SU-DHL-6 (cell line): ENCODE results near the gene CKAP2L.

Source experiments
- H2AFZ ChIP-seq: fragments of 200-600 bp; sonication (generic); 2 replicates; pipeline ENCODE4 v1.6.1; 2014; ENCODE audit warnings: low read depth, mild to moderate bottlenecking, moderate library complexity, mixed read lengths, antibody characterized with exemption, low read length; ENCODE audit not compliant: severe bottlenecking
- H3F3A ChIP-seq: fragments of 200-600 bp; shearing (Covaris generic); 2 replicates; pipeline ENCODE4 v1.6.0; 2016; ENCODE audit warnings: antibody characterized with exemption, mild to moderate bottlenecking; ENCODE audit not compliant: insufficient read depth
- H3K27ac ChIP-seq: fragments of 200-600 bp; sonication (generic); 2 replicates; pipeline ENCODE4 v1.5.1; 2016; ENCODE audit warnings: low read depth, mild to moderate bottlenecking, low read length, moderate library complexity, mixed read lengths
- H3K27me3 ChIP-seq: fragments of 200-600 bp; sonication (generic), shearing (Covaris generic); 2 replicates; pipeline ENCODE4 v1.6.0; 2014; ENCODE audit warnings: mild to moderate bottlenecking, low read length
- H3K36me3 ChIP-seq: fragments of 200-600 bp; sonication (generic); 2 replicates; pipeline ENCODE4 v1.6.1; 2014; ENCODE audit warnings: mild to moderate bottlenecking, low read length, mixed read lengths
- H3K4me2 ChIP-seq: fragments of 300-600, 200-600 bp; shearing (Covaris generic), sonication (generic); 2 replicates; pipeline ENCODE4 v1.6.0; 2014; ENCODE audit warnings: low read length, low read depth, mild to moderate bottlenecking; ENCODE audit not compliant: poor library complexity, severe bottlenecking
- H3K4me3 ChIP-seq: fragments of 200-600 bp; sonication (generic); 2 replicates; pipeline ENCODE4 v1.5.1; 2014; ENCODE audit warnings: antibody characterized with exemption, low read length, mild to moderate bottlenecking, mixed read lengths; ENCODE audit not compliant: insufficient read depth, poor library complexity, severe bottlenecking
- H3K79me2 ChIP-seq: fragments of 200-600 bp; sonication (generic); 2 replicates; pipeline ENCODE4 v1.6.1; 2014; ENCODE audit warnings: mild to moderate bottlenecking, low read length, moderate library complexity; ENCODE audit not compliant: insufficient read depth
- H3K9ac ChIP-seq: fragments of 200-600 bp; sonication (generic); 2 replicates; pipeline ENCODE4 v1.7.0; 2014; ENCODE audit warnings: mild to moderate bottlenecking, low read length
- H3K9me2 ChIP-seq: fragments of 200-600 bp; sonication (generic); replicated peaks from 2 replicates; pipeline ENCODE4 v1.6.1; 2014; ENCODE audit warnings: low read length; ENCODE audit not compliant: insufficient read depth
- H3K9me3 ChIP-seq: fragments of 200-600 bp; sonication (generic); 2 replicates; pipeline ENCODE4 v1.6.1; 2014; ENCODE audit warnings: low read length, mixed read lengths; ENCODE audit not compliant: insufficient read depth
- H4K20me1 ChIP-seq: fragments of 200-600 bp; sonication (generic); 2 replicates; pipeline ENCODE4 v1.6.1; 2014; ENCODE audit warnings: low read depth, mild to moderate bottlenecking, antibody characterized with exemption, low read length, moderate library complexity, mixed read lengths
- CTCF ChIP-seq: fragments of 200-600 bp; sonication (generic); IDR thresholded peaks from one replicate; pipeline ENCODE4 v1.5.1; 2017; ENCODE audit warnings: antibody characterized with exemption, mild to moderate bottlenecking, low read length, moderate library complexity; ENCODE audit not compliant: insufficient read depth, poor library complexity, severe bottlenecking
- EZH2phosphoT487 ChIP-seq: fragments of 200-600 bp; sonication (generic), shearing (Covaris generic); conservative IDR thresholded peaks from 2 replicates; pipeline ENCODE4 v1.6.1; 2018; ENCODE audit warnings: mild to moderate bottlenecking, antibody characterized with exemption, low read length, moderate library complexity, mixed read lengths

The CKAP2L gene

GRCh38 chr2:112692495-112692911 lies 71.9 kb downstream of the CKAP2L start:
- Histone ChIP-seq H3K36me3 (no peaks in the 10 kb centered on the region), H2AFZ (no peak overlapping the region), H3K9me2 (no peaks in the 10 kb centered on the region), H3K79me2 (no peaks in the 10 kb centered on the region), H3K4me3 (no peak overlapping the region), H3K4me2 (no peak overlapping the region), H3K27me3 (no peaks in the 10 kb centered on the region), H3F3A (no peaks in the 10 kb centered on the region), H3K9ac (no peak overlapping the region), H3K27ac (no peak overlapping the region), H4K20me1 (no peaks in the 10 kb centered on the region), H3K9me3 (no peaks in the 10 kb centered on the region)
- TF ChIP-seq EZH2phosphoT487 (no peak), CTCF (no peak)

- Histone ChIP-seq H3K9ac (no peak overlapping the region), H3K4me2 (no peak overlapping the region)
Measured at GRCh38 chr2:112691881-112692281, 72.5 kb downstream of the CKAP2L start.

GRCh38 chr2:112690853-112691401 lies 73.5 kb downstream of the CKAP2L start:
- H3K79me2 ChIP-seq, result no peaks in the 10 kb centered on the region
- H3K4me2 ChIP-seq, result peak overlapping the region; percentile 6
- H3K9me3 ChIP-seq, result no peaks in the 10 kb centered on the region
- H3K27me3 ChIP-seq, result no peaks in the 10 kb centered on the region
- H3K9me2 ChIP-seq, result no peaks in the 10 kb centered on the region
- H4K20me1 ChIP-seq, result no peaks in the 10 kb centered on the region
- H3F3A ChIP-seq, result no peaks in the 10 kb centered on the region
- TF ChIP-seq EZH2phosphoT487 (no peak), CTCF (peak; percentile 47)
- H3K9ac ChIP-seq, result no peak overlapping the region; the same call in 1 of the 2 replicates
- no peak overlapping the region for H3K4me3 ChIP-seq
- H3K36me3 ChIP-seq, result no peaks in the 10 kb centered on the region
- peak overlapping the region; percentile 2 for H2AFZ ChIP-seq
- H3K27ac ChIP-seq, result no peak overlapping the region

More at GRCh38 chr2:112691881-112692281, 72.5 kb downstream of the CKAP2L start:
- TF ChIP-seq CTCF, result no peak
- no peak for TF ChIP-seq EZH2phosphoT487
- H3K4me3 ChIP-seq, result no peak overlapping the region
- no peak overlapping the region for H3K27ac ChIP-seq
- H4K20me1 ChIP-seq, result no peaks in the 10 kb centered on the region
- H3K36me3 ChIP-seq, result no peaks in the 10 kb centered on the region
- H3K9me2 ChIP-seq, result no peaks in the 10 kb centered on the region
- no peak overlapping the region for H2AFZ ChIP-seq
- H3K79me2 ChIP-seq, result no peaks in the 10 kb centered on the region
- no peaks in the 10 kb centered on the region for H3F3A ChIP-seq
- H3K27me3 ChIP-seq, result no peaks in the 10 kb centered on the region
- H3K9me3 ChIP-seq, result no peaks in the 10 kb centered on the region
